ENCODE data around the gene ADCY7. TPM values are rescaled to one million over a fixed set of nuclear protein-coding genes. Genes with fewer than 3 reads are reported as not detected.

ADCY7 gene
- total and polyA plus RNA-seq, 2 donors from 2014 or later = 0.86 to 40.5 TPM

DNA sequence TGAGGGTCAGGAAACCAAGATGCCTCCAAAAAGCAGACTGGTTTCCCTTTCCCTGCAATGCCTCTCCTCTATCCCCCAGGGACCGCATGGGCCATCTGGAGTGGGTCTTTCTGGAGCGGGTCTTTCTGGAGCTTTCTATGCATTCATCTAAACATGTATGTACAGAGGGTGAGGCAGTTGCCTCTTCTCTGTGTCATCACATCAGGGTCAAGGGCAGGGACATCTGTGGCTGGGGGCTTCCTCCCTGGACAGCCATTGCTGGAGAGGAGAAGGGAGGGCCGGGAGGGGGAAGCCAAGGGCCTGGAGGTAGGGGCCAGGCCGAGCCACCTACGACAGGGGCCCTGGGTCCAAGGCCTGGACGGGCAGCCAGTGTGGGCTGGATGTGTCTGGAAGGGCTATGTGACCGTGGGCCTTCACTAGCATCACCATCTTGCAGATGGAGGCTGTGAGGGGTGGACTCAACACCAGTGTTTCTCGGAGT is 840 bp downstream of the ADCY7 start:
- peak overlapping the region in 1 of 2 donors; percentile 27 for H3K27ac ChIP-seq (ENCODE audit: low read depth in 2 of 2, low read length in 2 of 2)
- intact Hi-C loops (cut with DNase I) = no loop called here
- TF ChIP-seq, protein P1, sequence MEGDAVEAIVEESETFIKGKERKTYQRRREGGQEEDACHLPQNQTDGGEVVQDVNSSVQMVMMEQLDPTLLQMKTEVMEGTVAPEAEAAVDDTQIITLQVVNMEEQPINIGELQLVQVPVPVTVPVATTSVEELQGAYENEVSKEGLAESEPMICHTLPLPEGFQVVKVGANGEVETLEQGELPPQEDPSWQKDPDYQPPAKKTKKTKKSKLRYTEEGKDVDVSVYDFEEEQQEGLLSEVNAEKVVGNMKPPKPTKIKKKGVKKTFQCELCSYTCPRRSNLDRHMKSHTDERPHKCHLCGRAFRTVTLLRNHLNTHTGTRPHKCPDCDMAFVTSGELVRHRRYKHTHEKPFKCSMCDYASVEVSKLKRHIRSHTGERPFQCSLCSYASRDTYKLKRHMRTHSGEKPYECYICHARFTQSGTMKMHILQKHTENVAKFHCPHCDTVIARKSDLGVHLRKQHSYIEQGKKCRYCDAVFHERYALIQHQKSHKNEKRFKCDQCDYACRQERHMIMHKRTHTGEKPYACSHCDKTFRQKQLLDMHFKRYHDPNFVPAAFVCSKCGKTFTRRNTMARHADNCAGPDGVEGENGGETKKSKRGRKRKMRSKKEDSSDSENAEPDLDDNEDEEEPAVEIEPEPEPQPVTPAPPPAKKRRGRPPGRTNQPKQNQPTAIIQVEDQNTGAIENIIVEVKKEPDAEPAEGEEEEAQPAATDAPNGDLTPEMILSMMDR (IDR thresholded peaks at IDR 0.05; ENCODE audit: borderline replicate concordance, extremely low read depth, insufficient read depth) = no peak
- peaks cover 0 to 2% (median 0%) of the 10 kb centered on the region in 3 donors for H3K4me1 ChIP-seq (ENCODE audit: control insufficient read depth in 2 of 3, insufficient read depth in 2 of 3, low read depth in 1 of 3, low read length in 3 of 3)
- DNase-seq = peak in 1 of 5 donors; percentile 75
- H3K36me3 ChIP-seq (ENCODE audit: control insufficient read depth in 2 of 3, insufficient read depth in 3 of 3, low read length in 3 of 3) = no peaks in the 10 kb centered on the region
- no peaks in the 10 kb centered on the region for H3K9me3 ChIP-seq (ENCODE audit: control insufficient read depth in 2 of 3, insufficient read depth in 1 of 3, low read length in 3 of 3)
- H3K4me3 ChIP-seq (ENCODE audit: low read length in 3 of 3) = no peak overlapping the region
- no peak overlapping the region for H3K9ac ChIP-seq (ENCODE audit: low read length in 3 of 3)
- no peaks in the 10 kb centered on the region for H3K27me3 ChIP-seq (ENCODE audit: control insufficient read depth, insufficient read depth, low read length)
- no peak for FAIRE-seq

DNA sequence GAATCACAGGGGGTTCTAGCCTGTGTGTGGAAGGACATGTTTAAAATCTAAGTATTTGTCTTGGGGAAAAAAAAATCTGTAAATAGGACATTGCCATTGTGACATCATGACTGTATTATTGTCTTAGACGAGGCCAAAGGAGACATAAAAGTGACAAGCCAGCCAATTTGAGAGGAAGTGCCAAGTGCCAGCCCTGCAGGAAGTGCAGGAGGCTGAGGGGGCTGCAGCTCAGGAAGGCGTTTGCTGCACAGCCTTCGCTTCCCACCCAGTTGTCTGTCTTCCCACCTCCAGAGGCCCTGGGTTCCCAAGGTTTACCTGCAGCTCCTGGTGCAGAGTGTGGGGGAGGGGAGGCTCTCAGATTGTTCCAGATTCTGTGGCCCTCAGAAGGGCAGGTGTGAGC is 1.3 kb downstream of the ADCY7 start:
- Histone ChIP-seq H3K36me3 (ENCODE audit: control insufficient read depth in 2 of 3, insufficient read depth in 3 of 3, low read length in 3 of 3) (no peaks in the 10 kb centered on the region), H3K9me3 (ENCODE audit: control insufficient read depth in 2 of 3, insufficient read depth in 1 of 3, low read length in 3 of 3) (no peaks in the 10 kb centered on the region), H3K27ac (ENCODE audit: low read depth in 2 of 2, low read length in 2 of 2) (no peak overlapping the region), H3K4me1 (ENCODE audit: control insufficient read depth in 2 of 3, insufficient read depth in 2 of 3, low read depth in 1 of 3, low read length in 3 of 3) (peaks cover 0 to 2% (median 0%) of the 10 kb centered on the region in 3 donors), H3K27me3 (ENCODE audit: control insufficient read depth, insufficient read depth, low read length) (no peaks in the 10 kb centered on the region), H3K9ac (ENCODE audit: low read length in 3 of 3) (no peak overlapping the region), H3K4me3 (ENCODE audit: low read length in 3 of 3) (no peak overlapping the region)
- DNase-seq = peak in 1 of 5 donors; percentile 44
- FAIRE-seq = no peak
- TF ChIP-seq, protein P1 (IDR thresholded peaks at IDR 0.05; ENCODE audit: borderline replicate concordance, extremely low read depth, insufficient read depth) = no peak
- intact Hi-C loops (cut with DNase I) = no loop called here

- Histone ChIP-seq H3K36me3 (ENCODE audit: control insufficient read depth in 2 of 3, insufficient read depth in 3 of 3, low read length in 3 of 3) (no peaks in the 10 kb centered on the region), H3K4me1 (ENCODE audit: control insufficient read depth in 2 of 3, insufficient read depth in 2 of 3, low read depth in 1 of 3, low read length in 3 of 3) (peaks cover 0 to 2% (median 0%) of the 10 kb centered on the region in 3 donors), H3K9me3 (ENCODE audit: control insufficient read depth in 2 of 3, insufficient read depth in 1 of 3, low read length in 3 of 3) (no peaks in the 10 kb centered on the region), H3K4me3 (ENCODE audit: low read length in 3 of 3) (no peak overlapping the region), H3K27ac (ENCODE audit: low read depth in 2 of 2, low read length in 2 of 2) (no peak overlapping the region), H3K27me3 (ENCODE audit: control insufficient read depth, insufficient read depth, low read length) (no peaks in the 10 kb centered on the region), H3K9ac (ENCODE audit: low read length in 3 of 3) (no peak overlapping the region)
- DNase-seq (peak in 1 of 5 donors; percentile 28), FAIRE-seq (no peak)
- TF ChIP-seq, protein P1 (IDR thresholded peaks at IDR 0.05; ENCODE audit: borderline replicate concordance, extremely low read depth, insufficient read depth) = no peak
- intact Hi-C loops (cut with DNase I) = no loop called here
Measured at GRCh38 chr16:50268352-50268751, 2.0 kb downstream of the ADCY7 start.

All from kidney (tissue), 14 donors.